GM19455 (cell line): ENCODE data around the gene TIGD4.
"Not testable (repeated sequence)": the region's sequence is repeated elsewhere in the genome, so short reads cannot be mapped to it uniquely, and the experiment has no call there.

Experiments
- ATAC-seq: cut with Tn5 transposase; IDR thresholded peaks from one replicate; pipeline ENCODE4 v1.9.1; 2021; ENCODE audit not compliant: unreplicated experiment

TIGD4 gene

DNA sequence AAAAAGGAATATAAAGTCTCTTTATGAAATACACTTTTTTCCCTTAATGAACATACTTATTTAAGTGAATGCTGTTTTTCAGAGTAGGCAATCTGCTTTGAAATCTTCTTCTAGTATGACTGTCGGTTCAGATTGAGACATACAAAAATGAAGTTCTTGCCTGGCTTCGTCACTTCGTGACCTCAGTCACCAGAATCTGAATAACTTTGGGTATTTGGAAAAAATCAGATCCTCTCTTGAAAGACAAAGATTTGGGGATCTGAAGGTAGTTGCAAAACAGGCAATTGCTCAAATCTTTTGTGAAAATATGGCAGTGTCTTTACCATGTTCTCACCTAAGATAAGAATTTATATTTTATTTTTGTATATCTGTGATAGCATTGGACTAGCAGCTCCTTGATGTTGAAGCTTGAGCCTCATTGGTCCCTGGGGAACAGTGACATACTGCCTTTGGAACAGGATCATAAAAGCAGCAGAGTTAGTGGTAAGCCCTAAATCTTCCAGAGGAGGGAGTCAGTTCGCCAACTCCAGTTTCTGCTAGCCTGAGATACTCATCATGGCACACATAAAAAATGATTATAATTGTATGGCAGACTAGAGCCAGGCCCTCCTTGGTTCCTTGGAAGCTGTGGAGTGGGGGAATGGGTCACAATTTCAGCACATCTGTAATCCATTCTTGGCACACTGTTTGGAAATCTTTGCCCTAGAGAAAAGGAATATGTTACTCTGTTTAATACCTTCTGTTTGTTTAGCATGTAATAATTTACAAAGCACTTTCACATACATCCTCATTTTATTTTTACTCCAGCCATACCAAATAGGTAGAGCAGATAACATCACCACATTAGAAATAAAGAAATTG, 5.2 kb upstream of the TIGD4 start:
- no peak for ATAC-seq

GRCh38 chr4:152780267-152780778, 793 bp upstream of the TIGD4 start:
- ATAC-seq, result peak; percentile 29

- peak; percentile 22 for ATAC-seq
Observed at GRCh38 chr4:152778656-152779512, 646 bp downstream of the TIGD4 start.

- ATAC-seq, result no peak
Observed at GRCh38 chr4:152777488-152777887, 2.0 kb downstream of the TIGD4 start.

DNA sequence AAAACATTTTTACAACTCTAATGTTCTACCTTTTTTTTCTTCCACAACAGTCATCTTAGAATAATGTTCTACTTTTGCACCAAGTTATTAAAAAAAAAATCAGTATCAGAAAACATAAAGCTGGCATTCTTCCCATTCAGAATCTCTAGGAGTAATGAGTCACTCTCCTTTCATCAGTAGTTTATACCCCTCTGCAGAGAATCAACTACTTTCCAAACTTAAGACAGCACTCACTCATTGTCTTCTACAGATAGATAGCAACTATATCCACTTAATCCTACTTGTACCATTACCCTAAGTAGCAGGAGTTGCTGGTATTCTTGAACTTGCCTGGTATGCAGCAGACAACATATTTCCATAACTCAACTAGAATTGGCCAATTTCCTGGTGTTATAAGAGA, 3.2 kb downstream of the TIGD4 start:
- no peak for ATAC-seq

DNA sequence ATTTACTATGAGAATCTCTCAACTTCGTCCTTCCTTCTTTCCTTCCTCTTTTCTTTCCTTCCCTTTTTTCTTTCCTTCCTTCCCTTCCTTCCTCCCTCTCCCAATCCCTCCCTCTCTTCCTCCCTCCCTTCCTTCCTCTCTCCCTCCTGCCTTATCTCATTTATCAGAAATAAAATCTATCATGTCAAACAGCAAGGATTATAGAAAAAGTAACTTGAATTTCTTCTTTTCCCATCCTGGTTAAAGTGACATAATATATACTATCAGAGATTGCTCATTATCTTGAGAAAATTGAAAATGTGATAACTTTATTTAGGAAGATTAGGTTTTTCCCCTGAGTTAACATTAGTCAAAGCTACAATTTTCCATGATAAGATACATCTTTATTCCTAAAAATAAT, 5.6 kb downstream of the TIGD4 start:
- ATAC-seq, result no peak

GRCh38 chr4:152773339-152773738, 6.2 kb downstream of the TIGD4 start:
- no peak for ATAC-seq

DNA sequence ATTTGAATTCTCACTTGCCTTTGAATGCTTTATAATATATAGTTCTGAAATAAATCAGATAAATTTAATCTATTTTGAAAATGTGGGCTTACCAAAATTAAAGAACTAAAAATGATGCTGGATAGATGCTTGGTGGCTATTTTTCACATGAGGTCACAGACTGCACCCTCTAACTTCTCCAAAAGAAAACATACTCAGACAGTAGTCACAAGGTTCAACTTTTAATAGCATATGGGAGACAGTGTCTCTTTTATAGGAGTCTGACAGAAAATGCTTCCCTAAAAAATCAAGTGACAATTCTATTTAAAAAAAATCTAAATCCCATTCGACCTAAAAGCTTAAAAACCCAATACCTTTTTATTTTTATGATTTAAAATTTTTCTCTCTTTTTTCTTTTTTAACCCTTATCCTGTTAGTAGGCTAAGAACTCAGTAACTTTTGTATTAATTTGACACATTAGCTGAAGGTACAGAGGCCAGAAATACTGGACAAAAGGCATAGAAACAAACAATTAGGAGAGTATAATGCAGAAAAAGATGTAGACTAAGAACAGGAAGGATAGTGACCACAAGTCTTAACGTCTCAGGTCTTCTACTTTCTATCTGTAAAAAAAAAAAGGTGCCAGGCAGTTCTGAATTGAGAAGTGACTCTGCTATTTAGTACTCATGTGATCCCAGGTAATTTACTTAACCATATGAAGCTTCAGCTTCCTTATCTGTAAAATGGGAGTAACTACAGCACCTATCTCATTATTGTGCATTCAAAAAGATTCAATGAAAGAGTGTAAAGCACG, 7.6 kb downstream of the TIGD4 start:
- no peak for ATAC-seq

- ATAC-seq, result not testable (repeated sequence)
Observed at GRCh38 chr4:152765069-152765737, 14.3 kb downstream of the TIGD4 start.

DNA sequence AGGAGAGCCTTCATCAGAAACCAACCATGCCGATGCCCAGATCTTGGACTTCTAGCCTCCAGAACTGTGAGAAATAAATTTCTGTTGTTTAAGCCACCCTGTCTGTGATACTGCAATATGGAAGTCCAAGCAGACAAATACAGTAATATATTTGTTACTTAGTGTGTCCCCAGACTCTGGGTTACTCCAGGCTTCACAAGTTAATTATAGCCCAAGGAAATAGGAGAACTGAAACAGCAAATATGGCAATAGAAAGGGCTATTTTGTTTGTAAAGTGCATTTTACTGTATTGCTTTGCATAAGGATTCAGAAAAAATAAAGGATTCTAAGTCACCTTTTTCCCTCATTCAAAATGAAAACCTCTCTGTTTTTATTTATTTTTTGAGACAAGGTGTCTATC, 15.7 kb downstream of the TIGD4 start:
- ATAC-seq, result no peak

GRCh38 chr4:152748619-152749018, 30.9 kb downstream of the TIGD4 start:
- ATAC-seq, result no peak

- ATAC-seq, result no peak
Observed at GRCh38 chr4:152747444-152747843, 32.1 kb downstream of the TIGD4 start.

DNA sequence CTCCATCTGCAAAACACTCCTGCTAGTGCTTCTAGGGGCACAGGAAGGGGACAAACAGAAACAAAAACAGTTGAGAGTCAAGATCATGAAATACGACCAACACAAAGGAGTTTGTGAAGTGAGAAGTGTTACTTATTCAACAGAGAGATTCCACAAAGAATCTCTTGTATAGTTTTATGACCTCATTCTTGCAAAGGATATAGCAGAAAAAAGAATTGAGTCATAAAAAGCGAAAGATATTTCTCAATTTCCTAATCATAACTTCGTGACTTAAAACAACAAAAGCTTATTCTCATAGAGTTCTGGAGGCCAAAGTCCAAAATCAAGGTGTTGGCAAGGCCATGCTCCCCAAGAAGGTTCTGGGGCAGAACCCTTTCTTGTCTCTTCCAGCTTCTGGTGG, 40.7 kb downstream of the TIGD4 start:
- ATAC-seq, result no peak

GRCh38 chr4:152735906-152736305, 43.6 kb downstream of the TIGD4 start:
- ATAC-seq, result no peak

DNA sequence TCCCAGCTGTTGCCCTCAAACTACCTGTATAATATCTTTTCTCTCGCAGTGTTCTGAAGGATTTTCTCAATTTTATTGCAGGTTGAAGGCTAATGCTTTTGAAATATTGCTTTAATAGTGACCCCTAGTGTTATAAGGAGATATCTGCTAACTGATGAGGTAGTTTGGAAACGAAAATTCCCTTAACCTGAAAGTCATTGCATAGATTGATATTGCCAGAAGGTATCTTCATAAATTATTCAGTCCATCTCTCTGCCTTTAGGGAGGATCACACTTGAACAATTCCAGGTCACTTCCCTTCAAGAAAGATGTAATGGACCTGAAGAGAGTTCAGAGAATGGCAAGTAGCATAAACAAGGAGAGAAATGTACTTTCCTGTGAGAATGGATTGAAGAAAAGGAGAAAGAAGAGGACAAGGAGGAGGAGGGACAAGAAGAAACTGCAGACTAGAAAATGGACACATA, 44.1 kb downstream of the TIGD4 start:
- ATAC-seq, result no peak

DNA sequence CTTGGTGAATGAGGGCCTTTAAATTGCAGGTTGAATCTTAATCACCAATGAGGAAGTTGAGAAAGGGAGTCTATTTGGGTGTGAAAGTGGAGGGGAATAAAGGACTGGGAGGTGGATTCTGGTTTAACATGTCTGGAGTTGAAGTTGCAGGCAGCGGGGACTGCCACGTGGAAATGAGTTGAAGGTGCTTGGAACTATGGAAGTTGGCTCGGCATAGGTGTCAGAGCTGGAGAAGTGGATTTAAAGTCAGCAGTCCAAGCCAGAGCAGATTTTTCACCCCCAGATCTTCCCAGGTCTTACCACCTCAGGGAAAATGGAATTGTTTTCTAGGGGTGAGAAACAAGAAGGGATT, 44.9 kb downstream of the TIGD4 start:
- ATAC-seq, result no peak

DNA sequence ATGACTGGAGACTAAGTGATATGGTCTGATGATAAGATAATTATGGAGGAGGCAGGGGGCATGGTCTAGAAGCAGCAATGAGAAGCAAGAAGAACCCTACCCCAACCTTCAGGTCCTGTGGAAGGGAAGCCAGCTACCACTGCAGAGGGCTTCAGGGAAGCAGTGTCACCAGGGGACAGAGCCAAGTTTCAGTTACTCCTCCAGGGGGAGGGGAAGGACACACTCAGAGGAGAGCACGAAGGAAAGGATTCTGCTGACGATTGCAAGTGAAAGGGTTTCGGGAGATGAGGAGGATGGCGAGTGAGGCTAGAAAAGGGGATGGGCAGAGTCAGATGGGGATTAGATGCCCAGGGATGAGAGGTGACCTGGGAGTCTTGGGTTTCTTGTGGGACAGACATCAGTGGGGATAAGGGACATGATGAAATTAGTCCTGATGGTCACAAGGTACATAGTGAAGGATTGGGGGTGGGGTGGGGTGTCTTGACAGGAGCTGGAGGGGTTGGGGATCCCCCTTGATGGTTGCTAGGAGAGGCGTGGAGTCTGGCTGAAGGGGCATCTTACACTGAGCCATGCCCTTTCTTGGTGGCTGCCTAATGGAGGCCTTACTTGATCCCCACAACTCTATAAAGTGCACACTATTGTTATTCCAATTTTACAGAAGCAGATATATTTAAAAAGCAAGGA, 45.4 kb downstream of the TIGD4 start:
- ATAC-seq, result no peak

- no peak for ATAC-seq
Observed at GRCh38 chr4:152731997-152732396, 47.5 kb downstream of the TIGD4 start.

DNA sequence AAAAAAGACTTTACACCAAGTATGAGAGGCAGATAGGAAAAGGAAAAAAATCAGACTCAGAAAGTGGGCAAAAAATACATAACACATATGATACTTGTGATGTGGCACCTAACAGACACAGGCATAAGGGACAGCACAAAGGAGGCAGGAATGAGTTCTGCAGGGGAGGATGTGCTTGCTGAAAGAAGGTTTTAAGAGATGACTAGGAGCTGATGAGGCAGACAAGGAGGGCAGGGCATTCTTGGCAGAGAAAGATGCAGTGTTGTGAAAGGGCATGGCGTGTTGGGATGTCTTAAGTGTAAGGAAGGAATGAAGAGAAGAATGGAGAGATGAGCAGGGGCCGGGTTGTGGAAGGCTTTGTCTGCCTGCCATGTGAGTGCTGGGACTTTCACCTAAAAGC, 50.1 kb downstream of the TIGD4 start:
- ATAC-seq, result no peak

- ATAC-seq, result no peak
Observed at GRCh38 chr4:152728343-152728742, 51.2 kb downstream of the TIGD4 start.
